Mucosa of stomach (tissue), 1 donor: Measurements from ENCODE around the gene CRYBG3.

Experiments
- H3K27me3 ChIP-seq: one replicate; pipeline ENCODE4 v1.7.0; 2013; ENCODE audit warnings: mild to moderate bottlenecking, low read length; ENCODE audit not compliant: control insufficient read depth, insufficient read depth
- H3K36me3 ChIP-seq: one replicate; pipeline ENCODE4 v1.7.0; 2013; ENCODE audit warnings: low read length; ENCODE audit not compliant: control insufficient read depth, insufficient read depth
- H3K4me1 ChIP-seq: one replicate; pipeline ENCODE4 v1.7.0; 2013; ENCODE audit warnings: mild to moderate bottlenecking, low read length; ENCODE audit not compliant: control insufficient read depth, insufficient read depth
- H3K4me3 ChIP-seq: one replicate; pipeline ENCODE4 v1.7.0; 2013; ENCODE audit warnings: low read length
- H3K9ac ChIP-seq: one replicate; pipeline ENCODE4 v1.7.0; 2013; ENCODE audit warnings: mild to moderate bottlenecking, low read length, moderate library complexity
- H3K9me3 ChIP-seq: one replicate; pipeline ENCODE4 v1.7.0; 2013; ENCODE audit warnings: mild to moderate bottlenecking, low read length, moderate library complexity; ENCODE audit not compliant: control insufficient read depth
- donor health status: Pancreatic carcinoma.

CRYBG3 gene

GRCh38 chr3:97971679-97972567 is 150.1 kb downstream of the CRYBG3 start, which contains the start of gene RIOX2:
TSS of gene RIOX2 (minus strand) at chr3:97972431. CDS start at chr3:97967593, 4,838 bp downstream.
- no peak within 1 kb of the TSS for H3K4me3 ChIP-seq

DNA sequence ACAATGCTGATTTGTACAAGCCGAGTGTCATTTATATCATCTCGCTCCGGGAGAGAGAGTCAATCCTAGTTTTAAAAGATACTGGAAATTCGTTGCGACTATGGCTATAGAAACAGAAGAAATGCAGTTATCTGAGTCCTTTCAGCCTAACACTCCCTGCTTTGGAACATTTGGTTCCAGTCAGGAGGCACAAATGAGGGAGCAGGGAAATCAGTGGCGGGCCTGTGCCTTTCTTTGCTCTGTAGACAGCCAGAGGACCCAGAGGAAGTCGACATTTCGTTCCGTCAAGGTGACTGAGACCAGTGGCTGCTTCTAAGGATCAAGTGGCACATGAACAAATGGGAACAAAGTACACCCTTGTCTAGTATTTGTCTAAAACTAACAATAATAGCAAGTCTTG is 151.2 kb downstream of the CRYBG3 start:
- Histone ChIP-seq H3K9me3 (no peaks in the 10 kb centered on the region), H3K4me1 (peaks cover 4% of the 10 kb centered on the region), H3K9ac (peak overlapping the region; percentile 1), H3K4me3 (no peak overlapping the region), H3K27me3 (no peaks in the 10 kb centered on the region), H3K36me3 (no peaks in the 10 kb centered on the region)

More at GRCh38 chr3:97971679-97972567, 150.1 kb downstream of the CRYBG3 start, which contains the start of gene RIOX2:
- Histone ChIP-seq H3K9ac (peak within 1 kb of the TSS; percentile 53), H3K4me1 (peaks cover 4% of the 10 kb centered on the region), H3K9me3 (no peaks in the 10 kb centered on the region), H3K36me3 (no peaks in the 10 kb centered on the region), H3K27me3 (no peaks in the 10 kb centered on the region)

DNA sequence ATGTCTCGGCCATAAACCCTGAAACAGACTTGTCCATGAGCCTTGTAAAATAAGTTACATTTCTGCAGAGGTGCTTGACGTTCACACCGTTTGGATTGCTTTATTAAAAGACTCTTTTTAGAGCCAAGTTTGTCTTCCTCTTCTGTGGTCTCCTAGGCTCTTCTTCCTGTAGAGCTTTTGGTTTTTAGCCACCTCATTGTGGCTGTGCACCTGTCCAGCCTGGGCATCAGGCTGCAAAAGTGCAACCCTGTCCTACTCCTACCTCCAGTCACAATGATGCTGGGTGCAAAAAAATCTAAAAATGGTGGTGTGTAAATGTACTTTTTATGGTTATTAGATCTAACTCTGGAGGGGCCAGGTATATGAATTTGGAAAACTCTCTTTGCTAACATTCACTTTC is 153.2 kb downstream of the CRYBG3 start:
- no peak overlapping the region for H3K9ac ChIP-seq
- H3K36me3 ChIP-seq = no peaks in the 10 kb centered on the region
- H3K27me3 ChIP-seq = no peaks in the 10 kb centered on the region
- H3K4me3 ChIP-seq = no peak overlapping the region
- no peaks in the 10 kb centered on the region for H3K9me3 ChIP-seq
- H3K4me1 ChIP-seq = peaks cover 4% of the 10 kb centered on the region

DNA sequence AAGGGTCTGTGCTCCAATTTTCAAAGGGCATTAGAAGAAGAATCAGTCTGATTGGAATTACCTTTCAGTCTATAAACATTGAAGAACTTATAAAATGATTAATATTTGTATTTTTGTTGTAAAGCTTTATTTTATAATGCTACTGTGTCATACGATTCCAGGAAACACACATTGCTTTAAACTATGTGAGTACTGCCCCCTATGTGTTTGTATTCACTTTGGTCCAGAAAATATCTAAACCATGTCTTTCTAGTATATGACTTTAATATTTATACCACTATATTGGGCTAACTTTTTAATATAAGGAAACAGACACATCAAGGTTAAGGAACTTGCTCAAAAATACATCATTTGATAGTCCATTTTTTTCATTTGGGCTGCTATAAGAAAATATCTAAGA is 153.7 kb downstream of the CRYBG3 start:
- H3K36me3 ChIP-seq = no peaks in the 10 kb centered on the region
- H3K4me1 ChIP-seq = peaks cover 4% of the 10 kb centered on the region
- no peak overlapping the region for H3K4me3 ChIP-seq
- H3K27me3 ChIP-seq = no peaks in the 10 kb centered on the region
- H3K9ac ChIP-seq = no peak overlapping the region
- H3K9me3 ChIP-seq = no peaks in the 10 kb centered on the region

DNA sequence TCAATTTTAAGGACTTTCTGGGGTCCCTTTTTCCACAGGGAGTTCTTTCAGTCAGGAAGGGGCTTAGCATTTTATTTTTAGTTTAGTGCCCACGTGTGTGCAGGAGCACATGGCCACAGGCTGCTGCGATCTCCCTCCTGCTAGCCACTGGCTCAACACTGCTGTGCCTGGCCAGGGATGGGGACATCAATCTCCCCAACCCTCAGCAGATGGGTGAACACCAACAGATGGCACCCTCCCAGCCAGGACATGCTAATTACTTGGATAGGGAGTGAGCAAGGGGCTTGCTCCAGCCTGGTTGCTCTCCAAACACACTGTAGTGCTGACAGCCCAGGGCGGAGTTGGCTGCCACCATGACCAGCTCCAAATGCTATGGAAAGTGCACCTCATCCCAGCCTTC is 157.8 kb downstream of the CRYBG3 start:
- H3K9me3 ChIP-seq = no peaks in the 10 kb centered on the region
- H3K4me1 ChIP-seq = peaks cover 7% of the 10 kb centered on the region
- no peak overlapping the region for H3K9ac ChIP-seq
- H3K4me3 ChIP-seq = no peak overlapping the region
- H3K36me3 ChIP-seq = no peaks in the 10 kb centered on the region
- no peaks in the 10 kb centered on the region for H3K27me3 ChIP-seq

- no peaks in the 10 kb centered on the region for H3K27me3 ChIP-seq
- H3K9ac ChIP-seq = no peak overlapping the region
- H3K9me3 ChIP-seq = no peaks in the 10 kb centered on the region
- H3K4me3 ChIP-seq = no peak overlapping the region
- H3K4me1 ChIP-seq = peaks cover 7% of the 10 kb centered on the region
- H3K36me3 ChIP-seq = no peaks in the 10 kb centered on the region
Measured at GRCh38 chr3:97981886-97982285, 160.1 kb downstream of the CRYBG3 start.

GRCh38 chr3:97983933-97984491 is 162.2 kb downstream of the CRYBG3 start:
- Histone ChIP-seq H3K27me3 (no peaks in the 10 kb centered on the region), H3K36me3 (no peaks in the 10 kb centered on the region), H3K4me3 (no peak overlapping the region), H3K4me1 (peaks cover 7% of the 10 kb centered on the region), H3K9me3 (no peaks in the 10 kb centered on the region), H3K9ac (no peak overlapping the region)

- Histone ChIP-seq H3K9me3 (no peaks in the 10 kb centered on the region), H3K9ac (no peak overlapping the region), H3K4me3 (no peak overlapping the region), H3K36me3 (no peaks in the 10 kb centered on the region), H3K27me3 (no peaks in the 10 kb centered on the region), H3K4me1 (peaks cover 7% of the 10 kb centered on the region)
Measured at GRCh38 chr3:97987306-97987705, 165.5 kb downstream of the CRYBG3 start.

- no peak overlapping the region for H3K4me3 ChIP-seq
- H3K4me1 ChIP-seq = no peaks in the 10 kb centered on the region
- no peak overlapping the region for H3K9ac ChIP-seq
- no peaks in the 10 kb centered on the region for H3K36me3 ChIP-seq
- H3K9me3 ChIP-seq = no peaks in the 10 kb centered on the region
- H3K27me3 ChIP-seq = no peaks in the 10 kb centered on the region
Measured at GRCh38 chr3:97988784-97989568, 167.2 kb downstream of the CRYBG3 start.

DNA sequence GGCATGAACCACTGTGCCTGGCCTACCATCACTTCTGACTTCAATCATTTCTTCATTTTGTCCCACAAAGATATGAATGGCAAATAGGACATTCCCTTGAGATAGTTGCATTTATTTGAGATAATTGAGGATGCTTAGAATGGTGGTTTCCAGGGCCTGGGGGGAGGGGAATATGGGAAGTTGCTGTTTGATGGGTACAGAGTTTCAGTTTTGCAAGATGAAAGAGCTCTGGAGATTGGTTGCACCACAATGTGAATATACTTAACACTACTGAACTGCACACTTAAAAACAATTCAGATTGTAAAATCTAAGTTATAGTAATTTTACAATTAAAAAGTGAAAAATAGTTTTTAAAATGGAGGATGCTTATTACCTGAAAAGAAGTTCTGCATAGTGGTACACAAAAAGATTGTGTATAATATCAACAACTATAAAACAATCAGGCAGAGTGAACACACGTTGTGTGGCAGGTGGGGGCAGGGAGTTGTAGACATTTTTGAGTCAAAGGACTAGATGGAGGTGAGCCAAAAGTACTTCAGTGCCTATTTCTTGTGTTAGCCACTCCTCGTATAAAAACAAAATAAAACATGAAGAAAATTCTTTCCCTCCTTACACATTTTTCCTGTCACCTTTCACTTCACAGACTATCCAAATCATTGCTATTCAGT is 168.9 kb downstream of the CRYBG3 start:
- H3K36me3 ChIP-seq = no peaks in the 10 kb centered on the region
- no peaks in the 10 kb centered on the region for H3K27me3 ChIP-seq
- no peak overlapping the region for H3K9ac ChIP-seq
- H3K4me1 ChIP-seq = peaks cover 7% of the 10 kb centered on the region
- H3K4me3 ChIP-seq = no peak overlapping the region
- no peaks in the 10 kb centered on the region for H3K9me3 ChIP-seq

DNA sequence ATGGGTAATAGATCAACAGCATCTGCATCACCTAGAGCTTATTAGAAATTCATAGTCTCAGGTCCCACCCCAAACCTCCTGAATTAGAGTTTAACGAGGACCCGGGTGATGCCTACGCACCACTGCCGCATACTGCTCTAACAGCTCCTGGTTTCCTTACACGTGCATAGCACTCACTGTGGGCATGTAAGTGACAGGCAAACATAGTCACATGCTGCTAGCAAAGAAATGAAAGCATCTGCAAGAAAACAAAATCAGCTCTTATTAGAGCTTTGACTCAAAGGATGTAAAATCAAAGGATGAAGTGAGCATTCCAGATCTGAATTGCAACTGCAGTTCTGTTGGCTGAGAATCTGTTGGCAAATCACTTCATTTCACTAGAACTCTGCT is 169.5 kb downstream of the CRYBG3 start:
- Histone ChIP-seq H3K9me3 (no peaks in the 10 kb centered on the region), H3K27me3 (no peaks in the 10 kb centered on the region), H3K9ac (no peak overlapping the region), H3K4me1 (peaks cover 7% of the 10 kb centered on the region), H3K4me3 (no peak overlapping the region), H3K36me3 (no peaks in the 10 kb centered on the region)
